Measurements from ENCODE around the gene TPT1. TPM values are rescaled to one million over a fixed set of nuclear protein-coding genes. Genes with fewer than 3 reads are reported as not detected.
"Not testable (repeated sequence)": the region's sequence is repeated elsewhere in the genome, so short reads cannot be mapped to it uniquely, and the experiment has no call there.

TPT1 gene
- total and polyA plus RNA-seq, 12 donors, result 3,297 to 6,104 (median 3,852) TPM

- peaks cover 0 to 53% (median 13%) of the 10 kb centered on the region in 9 donors for H3K36me3 ChIP-seq
These were observed 45.0 kb upstream of the TPT1 start for GRCh38 chr13:45385907-45386553.

GRCh38 chr13:45385320-45385719, 44.3 kb upstream of the TPT1 start:
- 77 to 82% methylated on average over 5 of the region's 5 CpGs for WGBS, 2 donors
- DNase-seq, result no peak
- peaks cover 0 to 46% (median 13%) of the 10 kb centered on the region in 9 donors for H3K36me3 ChIP-seq
- H3K4me1 ChIP-seq, result peaks cover 0 to 26% (median 10%) of the 10 kb centered on the region in 9 donors
- peak overlapping the region in 7 of 10 donors; percentile 11 to 75 (median 55) for H3K27ac ChIP-seq
- ATAC-seq, result peak in 7 of 8 donors; percentile 36 to 77 (median 66)
- no peak for TF ChIP-seq CTCF (IDR thresholded peaks at IDR 0.05)
- intact Hi-C loops (cut with DNase I), result no loop called here
- H3K9me3 ChIP-seq, result no peaks in the 10 kb centered on the region
- no peak overlapping the region for H3K4me3 ChIP-seq
- H3K27me3 ChIP-seq, result no peaks in the 10 kb centered on the region

More at GRCh38 chr13:45385907-45386553, 45.0 kb upstream of the TPT1 start:
- intact Hi-C loops (cut with DNase I), result no loop called here
- TF ChIP-seq CTCF (IDR thresholded peaks at IDR 0.05), result no peak
- ATAC-seq, result peak in 6 of 8 donors; percentile 47 to 72 (median 54)
- Histone ChIP-seq H3K4me1 (peaks cover 0 to 26% (median 10%) of the 10 kb centered on the region in 9 donors), H3K27ac (peak overlapping the region in 8 of 10 donors; percentile 11 to 75 (median 48)), H3K9me3 (no peaks in the 10 kb centered on the region), H3K4me3 (no peak overlapping the region), H3K27me3 (no peaks in the 10 kb centered on the region)
- no peak for DNase-seq
- 86 to 88% methylated on average over 5 of the region's 5 CpGs for WGBS, 2 donors

- no peak overlapping the region for H3K4me3 ChIP-seq
- intact Hi-C loops (cut with DNase I), result no loop called here
- H3K27me3 ChIP-seq, result no peaks in the 10 kb centered on the region
- TF ChIP-seq CTCF (IDR thresholded peaks at IDR 0.05), result no peak
- no peak for DNase-seq
- no peak for ATAC-seq
- H3K36me3 ChIP-seq, result peaks cover 0 to 46% (median 13%) of the 10 kb centered on the region in 9 donors
- peak overlapping the region in 7 of 10 donors; percentile 11 to 75 (median 55) for H3K27ac ChIP-seq
- peaks cover 0 to 26% (median 10%) of the 10 kb centered on the region in 9 donors for H3K4me1 ChIP-seq
- H3K9me3 ChIP-seq, result no peaks in the 10 kb centered on the region
- 73 to 79% methylated on average over 4 of the region's 4 CpGs for WGBS, 2 donors
These were observed 43.6 kb upstream of the TPT1 start for GRCh38 chr13:45384474-45385174.

GRCh38 chr13:45382739-45383138, 41.8 kb upstream of the TPT1 start:
- H3K27me3 ChIP-seq; ATAC-seq; H3K9me3 ChIP-seq; H3K4me3 ChIP-seq; intact Hi-C loops (cut with DNase I); DNase-seq; H3K27ac ChIP-seq: not testable (repeated sequence)
- Histone ChIP-seq H3K4me1 (peaks cover 0 to 19% (median 10%) of the 10 kb centered on the region in 9 donors), H3K36me3 (peaks cover 0 to 40% (median 10%) of the 10 kb centered on the region in 9 donors)
- WGBS, 2 donors, result 85 to 97% methylated on average over 3 to 6 of the region's 8 CpGs

Data from heart right ventricle (tissue), 16 donors.